OCI-LY3 (cell line): Measurements from ENCODE around the gene YWHAQ.

Experiments
- CTCF ChIP-seq: fragments of 200-600, 300-600 bp; sonication (generic); IDR thresholded peaks from 2 replicates; pipeline ENCODE4 v1.5.1; 2014; ENCODE audit warnings: antibody characterized with exemption, low read length, low read depth
- EZH2phosphoT487 ChIP-seq: fragments of 200-600 bp; shearing (Covaris generic); IDR thresholded peaks from 2 replicates; pipeline ENCODE4 v1.6.1; 2018; ENCODE audit warnings: antibody characterized with exemption, mixed run types, low read depth

- no peak for TF ChIP-seq CTCF
- no peak for TF ChIP-seq EZH2phosphoT487
Measured at GRCh38 chr2:9657731-9658130, 26.9 kb upstream of the YWHAQ start.
